Natural killer cell treated with Interleukin-12 subunit alpha and Interleukin-12 subunit beta and Interleukin-15 and Interleukin-18, amount 100 ng/mL, for 72 hours (primary cell): ENCODE measurements around the gene YWHAG. TPM values are rescaled to one million over a fixed set of nuclear protein-coding genes. Genes with fewer than 3 reads are reported as not detected.

Source experiments
- ATAC-seq, 2 donors: fragments of 150-1000 bp; cut with Tn5 transposase in 1 of 2; sonication (Bioruptor Pico), chemical (Tn5 transposase) in 1 of 2; 2 replicates each; pipeline ENCODE4 v1.10.0; 2021
- DNase-seq: peaks from one replicate; pipeline ENCODE4 v3.0.0; 2022; ENCODE audit warnings: low spot score
- H3K27ac Mint-ChIP-seq, 2 donors: 1 replicate in 1 of 2; 2 replicates in 1 of 2; pipeline ENCODE4 v1.8.0; 2022; ENCODE audit warnings: mixed read lengths in 2 of 2, mild to moderate bottlenecking in 1 of 2, moderate library complexity in 1 of 2
- H3K27me3 Mint-ChIP-seq, 2 donors: 1 replicate in 1 of 2; 2 replicates in 1 of 2; pipeline ENCODE4 v1.8.0; 2022; ENCODE audit warnings: mixed read lengths in 2 of 2
- H3K36me3 Mint-ChIP-seq: one replicate; pipeline ENCODE4 v1.8.0; 2022; ENCODE audit warnings: mixed read lengths
- H3K4me1 Mint-ChIP-seq, 2 donors: 1 replicate in 1 of 2; 2 replicates in 1 of 2; pipeline ENCODE4 v1.8.0; 2022; ENCODE audit warnings: low read depth in 2 of 2, mixed read lengths in 2 of 2, mild to moderate bottlenecking in 1 of 2
- H3K4me3 Mint-ChIP-seq: one replicate; pipeline ENCODE4 v1.8.0; 2022; ENCODE audit warnings: mixed read lengths
- H3K9me3 Mint-ChIP-seq: 2 replicates; pipeline ENCODE4 v1.8.0; 2022; ENCODE audit warnings: mixed read lengths
- total RNA-seq, 2 donors: library from RNA; stranded (reverse); gene quantifications; one replicate each; pipeline ENCODE4 v1.2.3, GENCODE V29; 2022

Gene YWHAG
- total RNA-seq, 2 donors from 2014 or later: 115 to 154 TPM

DNA sequence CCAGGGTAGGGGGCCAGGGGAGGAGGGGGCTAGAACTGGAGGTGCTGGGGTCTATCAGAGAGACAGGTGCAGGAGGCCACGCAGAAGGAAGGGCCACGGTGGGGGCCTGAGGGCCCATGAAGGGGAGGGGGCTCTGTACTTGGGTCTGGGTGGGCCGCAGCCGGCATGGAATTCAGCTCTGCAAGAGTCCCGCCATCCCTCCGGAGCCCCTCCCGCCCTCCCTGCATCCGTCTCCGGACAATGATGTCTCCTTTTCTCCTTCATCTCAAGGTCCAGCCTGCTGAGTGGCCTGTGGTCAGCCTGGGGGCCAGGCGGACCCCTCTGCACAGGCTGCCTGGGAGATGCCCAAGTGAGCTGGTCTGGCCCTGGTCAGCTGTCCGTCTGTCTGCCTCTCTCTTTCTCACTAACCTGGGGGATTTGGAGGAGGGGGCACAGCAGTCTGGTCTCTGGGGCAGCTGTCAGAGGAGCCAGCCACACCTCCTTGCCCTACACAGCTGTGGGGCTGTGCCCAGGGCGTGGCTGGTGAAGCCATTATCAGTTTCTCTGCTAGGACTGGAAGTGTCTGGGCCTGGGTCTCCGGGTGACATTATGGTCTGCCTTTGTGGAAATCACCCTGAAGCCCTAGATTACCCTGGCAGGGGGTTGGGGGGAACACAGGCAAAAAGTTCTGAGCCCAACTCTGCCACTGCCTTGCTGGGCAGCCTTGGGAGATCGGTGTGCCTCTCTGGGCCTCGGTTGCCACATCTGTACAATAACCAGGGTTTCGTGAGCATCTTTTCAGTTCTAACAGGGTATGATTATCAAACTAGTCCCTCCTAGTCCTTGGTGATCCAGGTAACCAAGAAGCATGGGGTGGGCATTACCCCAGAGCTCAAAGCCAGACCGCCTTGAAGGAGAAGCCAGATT lies 75.3 kb downstream of the YWHAG start:
- no peak for DNase-seq
- Mint-ChIP-seq H3K27me3 (peaks cover 36 to 48% of the 10 kb centered on the region in 2 donors), H3K9me3 (no peaks in the 10 kb centered on the region), H3K27ac (no peak overlapping the region), H3K4me3 (peak overlapping the region; percentile 51), H3K4me1 (peaks cover 8 to 15% of the 10 kb centered on the region in 2 donors), H3K36me3 (no peaks in the 10 kb centered on the region)
- ATAC-seq: no peak

DNA sequence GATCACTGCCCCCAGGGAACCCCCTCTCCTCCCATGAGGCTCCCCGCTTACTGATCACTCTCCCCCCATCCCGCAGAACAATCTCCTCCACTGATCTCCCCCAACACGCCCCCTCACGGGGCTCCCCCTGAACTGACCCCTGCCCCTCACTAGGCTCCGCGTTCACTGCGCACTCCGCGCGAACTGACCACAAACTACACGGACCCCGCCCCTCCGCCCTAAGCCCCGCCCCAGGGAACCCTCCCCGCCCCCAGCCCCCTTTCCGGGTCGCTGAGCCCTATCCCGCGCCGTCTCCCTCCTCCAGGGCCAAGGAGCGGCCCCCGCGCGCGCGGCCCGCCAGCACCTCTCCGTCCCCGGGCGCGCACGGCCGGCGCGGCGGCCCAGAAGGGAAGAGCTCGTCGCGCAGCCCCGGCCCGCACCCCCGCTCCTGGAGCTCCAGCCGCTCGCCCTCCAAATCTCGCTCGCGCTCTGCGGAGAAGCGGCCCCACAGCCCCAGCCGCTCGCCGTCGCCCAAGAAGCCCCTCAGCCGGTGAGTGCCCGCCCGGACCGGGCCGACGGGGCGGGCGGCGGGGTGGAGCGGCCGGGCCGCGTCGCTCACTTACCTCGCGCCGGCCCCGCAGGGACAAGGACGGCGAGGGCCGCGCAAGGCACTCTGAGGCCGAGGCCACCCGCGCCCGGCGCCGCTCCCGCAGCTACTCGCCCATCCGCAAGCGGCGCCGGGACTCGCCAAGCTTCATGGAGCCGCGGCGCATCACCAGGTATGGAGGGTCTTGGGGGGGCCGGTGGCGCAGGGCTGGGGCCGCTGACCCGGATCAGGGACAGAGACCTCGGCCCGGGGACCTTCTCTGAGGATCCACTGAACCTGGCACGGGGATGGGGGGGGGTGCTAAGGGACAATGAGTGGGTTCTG lies 76.2 kb downstream of the YWHAG start:
- peak in 1 of 2 donors; percentile 55 for ATAC-seq
- no peak for DNase-seq
- peaks cover 8 to 15% of the 10 kb centered on the region in 2 donors for H3K4me1 Mint-ChIP-seq

DNA sequence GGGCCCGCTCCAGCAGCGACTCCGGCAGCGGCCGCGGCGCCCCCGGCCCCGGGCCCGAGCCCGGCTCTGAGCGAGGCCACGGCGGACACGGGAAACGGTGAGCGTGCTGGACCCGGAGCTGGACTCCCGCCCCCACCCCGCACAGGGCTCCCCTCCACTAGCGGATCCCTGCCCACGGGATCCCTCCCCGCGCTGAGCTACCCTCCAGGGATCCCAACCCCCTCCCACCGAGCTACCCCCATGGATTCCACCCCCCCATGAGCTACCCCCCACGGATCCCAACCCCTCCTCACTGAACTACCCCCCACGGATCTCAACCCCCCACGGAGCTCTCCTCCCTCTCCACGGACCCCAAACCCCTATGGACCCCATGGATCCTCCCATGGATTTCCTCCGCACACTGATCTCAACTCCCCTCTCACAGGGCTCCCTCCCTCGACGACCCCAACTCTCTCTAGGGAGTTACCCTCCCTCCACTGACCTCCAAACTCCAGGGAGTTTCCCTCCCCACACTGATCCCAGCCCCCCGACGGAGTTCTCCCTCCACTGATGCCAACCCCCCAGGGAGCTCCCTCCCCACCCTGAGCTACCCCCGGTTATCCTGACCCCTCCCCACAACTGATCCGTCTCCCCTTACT lies 77.0 kb downstream of the YWHAG start:
- H3K27ac Mint-ChIP-seq: no peak overlapping the region
- peaks cover 36 to 48% of the 10 kb centered on the region in 2 donors for H3K27me3 Mint-ChIP-seq
- no peaks in the 10 kb centered on the region for H3K36me3 Mint-ChIP-seq
- ATAC-seq (peak in 1 of 2 donors; percentile 38), DNase-seq (no peak)
- H3K4me3 Mint-ChIP-seq: peak overlapping the region; percentile 75
- H3K4me1 Mint-ChIP-seq: peaks cover 8 to 15% of the 10 kb centered on the region in 2 donors
- no peaks in the 10 kb centered on the region for H3K9me3 Mint-ChIP-seq

More for the DNA sequence above, 76.2 kb downstream of the YWHAG start:
- Mint-ChIP-seq H3K9me3 (no peaks in the 10 kb centered on the region), H3K27me3 (peaks cover 36 to 48% of the 10 kb centered on the region in 2 donors), H3K36me3 (no peaks in the 10 kb centered on the region), H3K27ac (no peak overlapping the region), H3K4me3 (peak overlapping the region; percentile 75)

DNA sequence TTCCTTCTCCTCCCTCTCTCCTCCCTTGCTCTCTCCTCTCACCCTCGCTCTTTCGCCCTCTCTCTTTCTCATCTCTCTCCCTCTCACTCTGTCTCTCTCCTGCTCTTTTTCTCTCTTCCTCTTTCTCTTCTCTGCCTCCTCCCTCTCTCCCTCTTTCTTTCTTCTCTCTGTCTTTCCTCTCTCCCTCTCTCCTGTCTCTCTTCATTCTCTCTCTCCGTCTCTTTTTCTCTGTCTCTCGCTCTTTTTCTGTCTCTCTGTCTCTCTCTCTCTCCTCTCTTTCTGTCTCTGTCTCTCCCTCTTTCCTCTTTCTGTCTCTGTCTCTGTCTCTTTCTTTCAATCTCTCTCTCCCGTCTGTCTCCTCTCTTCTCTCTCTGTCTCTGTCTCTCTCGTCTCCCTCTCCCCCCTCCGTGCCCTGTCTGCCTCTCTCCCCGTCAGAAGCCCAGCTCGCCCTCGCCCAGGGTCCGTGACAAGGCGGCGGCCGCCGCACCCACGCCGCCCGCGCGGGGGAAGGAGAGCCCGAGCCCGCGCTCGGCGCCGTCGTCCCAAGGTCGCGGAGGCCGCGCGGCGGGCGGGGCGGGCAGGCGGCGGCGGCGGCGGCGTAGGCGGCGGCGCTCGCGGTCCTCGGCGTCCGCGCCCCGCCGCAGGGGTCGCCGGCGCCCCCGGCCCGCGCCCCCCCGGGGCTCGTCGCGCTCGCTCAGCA lies 77.6 kb downstream of the YWHAG start:
- Mint-ChIP-seq H3K27me3 (peaks cover 34 to 48% of the 10 kb centered on the region in 2 donors), H3K4me3 (peak overlapping the region; percentile 54), H3K4me1 (peaks cover 8 to 15% of the 10 kb centered on the region in 2 donors), H3K27ac (no peak overlapping the region), H3K9me3 (no peaks in the 10 kb centered on the region), H3K36me3 (no peaks in the 10 kb centered on the region)
- DNase-seq (no peak), ATAC-seq (peak in 1 of 2 donors; percentile 50)

DNA sequence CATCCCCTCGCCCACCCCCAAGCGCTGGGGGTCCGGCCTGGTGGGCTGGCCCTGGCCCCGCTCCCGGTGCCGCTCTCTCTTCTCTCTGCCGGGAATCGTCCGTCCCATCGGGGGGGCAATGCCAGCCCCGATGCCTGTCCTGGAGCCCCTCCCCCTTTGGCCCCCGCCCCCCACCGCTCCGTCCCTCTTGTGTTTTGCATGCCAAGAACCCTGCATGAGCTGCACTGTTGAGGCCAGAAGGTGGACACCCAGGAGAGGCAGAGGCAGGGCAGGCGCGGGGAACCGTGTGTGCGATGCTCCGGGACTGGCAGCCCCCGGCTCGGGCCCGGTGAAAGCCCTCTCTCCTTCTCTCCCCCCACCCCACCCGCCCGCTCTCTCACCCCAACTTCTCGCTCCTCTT lies 78.4 kb downstream of the YWHAG start:
- Mint-ChIP-seq H3K27me3 (peaks cover 34 to 48% of the 10 kb centered on the region in 2 donors), H3K4me3 (no peak overlapping the region), H3K9me3 (no peaks in the 10 kb centered on the region), H3K36me3 (no peaks in the 10 kb centered on the region), H3K4me1 (peaks cover 8 to 15% of the 10 kb centered on the region in 2 donors), H3K27ac (no peak overlapping the region)
- ATAC-seq: no peak
- no peak for DNase-seq

DNA sequence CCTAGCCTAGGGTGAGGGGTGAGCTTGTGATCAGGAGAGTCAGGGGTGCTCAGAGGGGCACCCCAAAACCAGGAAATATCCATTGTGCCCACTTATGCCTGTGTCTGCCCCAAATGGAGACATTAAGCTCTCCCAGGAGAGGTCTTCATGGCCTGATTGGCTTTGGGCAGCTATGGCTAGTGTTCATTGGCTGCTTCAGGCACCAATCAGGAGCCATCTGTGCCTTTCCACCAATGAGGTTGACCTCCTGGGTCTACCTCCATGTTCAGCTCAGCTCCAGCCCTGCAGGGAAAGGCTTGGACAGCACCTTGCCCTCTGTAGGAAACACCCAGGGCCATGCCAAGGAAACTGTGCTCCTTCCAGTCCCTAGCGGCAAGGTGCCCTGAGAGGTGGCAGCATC lies 80.3 kb downstream of the YWHAG start:
- Mint-ChIP-seq H3K9me3 (no peaks in the 10 kb centered on the region), H3K27ac (no peak overlapping the region), H3K4me3 (no peak overlapping the region), H3K27me3 (peaks cover 28 to 40% of the 10 kb centered on the region in 2 donors), H3K36me3 (no peaks in the 10 kb centered on the region), H3K4me1 (peaks cover 11 to 19% of the 10 kb centered on the region in 2 donors)
- ATAC-seq: no peak
- no peak for DNase-seq

Other genes starting within 250 kb of the YWHAG start
- gene SRRM3, start 157.1 kb downstream of the YWHAG start, total RNA-seq: not detected
- 10 to 100 TPM; 13.3 to 30.3 TPM for gene HSPB1, start 56.3 kb downstream of the YWHAG start, total RNA-seq
- gene SSC4D, start 50.7 kb upstream of the YWHAG start, total RNA-seq: under 1 TPM; 0.24 to 0.47 TPM
- 1 to 10 TPM in 1 of 2 donors, under 1 TPM in 1; 0.39 to 8.4 TPM for gene ZP3, start 66.0 kb upstream of the YWHAG start, total RNA-seq
- gene DTX2, start 102.7 kb upstream of the YWHAG start, total RNA-seq: 10 to 100 TPM; 34.3 to 36.5 TPM
- 1 to 10 TPM; 1.6 to 5.0 TPM for gene UPK3B, start 151.6 kb upstream of the YWHAG start, total RNA-seq
- gene SPDYE16, start 184.3 kb upstream of the YWHAG start, total RNA-seq: under 1 TPM; 0.36 to 0.76 TPM